LNCaP clone FGC (cell line): ENCODE data around the gene NDUFAF8.

ENCODE experiments used
- DNase-seq: peaks from one replicate; pipeline ENCODE4 v3.0.0-alpha.2; 2011; ENCODE audit warnings: low read depth
- H3K4me3 ChIP-seq: 2 replicates; pipeline ENCODE4 v1.5.1; 2011; ENCODE audit warnings: mild to moderate bottlenecking, low read depth, low read length, control low read depth
- TF ChIP-seq, protein P1 (sequence below): IDR thresholded peaks from 2 replicates; pipeline ENCODE4 v1.5.1; 2012; ENCODE audit warnings: mild to moderate bottlenecking; ENCODE audit not compliant: control insufficient read depth, insufficient read depth; ENCODE audit errors: extremely low read depth

The NDUFAF8 gene

GRCh38 chr17:81287741-81288430, 48.8 kb downstream of the NDUFAF8 start:
- H3K4me3 ChIP-seq, result no peak overlapping the region
- TF ChIP-seq, protein P1, sequence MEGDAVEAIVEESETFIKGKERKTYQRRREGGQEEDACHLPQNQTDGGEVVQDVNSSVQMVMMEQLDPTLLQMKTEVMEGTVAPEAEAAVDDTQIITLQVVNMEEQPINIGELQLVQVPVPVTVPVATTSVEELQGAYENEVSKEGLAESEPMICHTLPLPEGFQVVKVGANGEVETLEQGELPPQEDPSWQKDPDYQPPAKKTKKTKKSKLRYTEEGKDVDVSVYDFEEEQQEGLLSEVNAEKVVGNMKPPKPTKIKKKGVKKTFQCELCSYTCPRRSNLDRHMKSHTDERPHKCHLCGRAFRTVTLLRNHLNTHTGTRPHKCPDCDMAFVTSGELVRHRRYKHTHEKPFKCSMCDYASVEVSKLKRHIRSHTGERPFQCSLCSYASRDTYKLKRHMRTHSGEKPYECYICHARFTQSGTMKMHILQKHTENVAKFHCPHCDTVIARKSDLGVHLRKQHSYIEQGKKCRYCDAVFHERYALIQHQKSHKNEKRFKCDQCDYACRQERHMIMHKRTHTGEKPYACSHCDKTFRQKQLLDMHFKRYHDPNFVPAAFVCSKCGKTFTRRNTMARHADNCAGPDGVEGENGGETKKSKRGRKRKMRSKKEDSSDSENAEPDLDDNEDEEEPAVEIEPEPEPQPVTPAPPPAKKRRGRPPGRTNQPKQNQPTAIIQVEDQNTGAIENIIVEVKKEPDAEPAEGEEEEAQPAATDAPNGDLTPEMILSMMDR, result no peak
- no peak for DNase-seq

GRCh38 chr17:81288715-81289114, 49.6 kb downstream of the NDUFAF8 start:
- TF ChIP-seq, protein P1, result no peak
- no peak for DNase-seq
- no peak overlapping the region for H3K4me3 ChIP-seq

DNA sequence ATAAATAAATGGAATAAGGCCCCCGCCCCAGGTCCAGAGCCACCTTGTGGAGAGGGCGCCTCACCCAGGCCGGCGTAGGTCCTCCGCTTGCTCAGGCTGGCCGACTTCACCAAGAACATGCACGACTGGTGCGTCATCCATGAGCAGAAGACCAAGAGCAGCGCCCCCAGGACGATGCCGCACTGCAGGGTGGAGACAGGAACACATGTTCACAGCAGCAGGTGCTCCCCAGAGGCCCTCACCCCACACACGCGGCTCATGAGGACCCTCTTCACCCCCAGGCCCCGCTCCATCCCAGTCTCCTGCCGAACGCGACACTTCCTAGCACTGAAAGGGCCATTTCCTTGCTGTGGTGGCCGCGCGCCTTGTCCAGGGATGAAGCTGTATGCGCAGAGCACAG, 50.5 kb downstream of the NDUFAF8 start:
- no peak overlapping the region for H3K4me3 ChIP-seq
- TF ChIP-seq, protein P1, result no peak
- no peak for DNase-seq

- DNase-seq, result no peak
- H3K4me3 ChIP-seq, result no peak overlapping the region
- TF ChIP-seq, protein P1, result no peak
Observed at GRCh38 chr17:81290230-81290629, 51.1 kb downstream of the NDUFAF8 start.
